Measurements from ENCODE around the gene ZNF365. TPM values are rescaled to one million over a fixed set of nuclear protein-coding genes. Genes with fewer than 3 reads are reported as not detected.
A peak's percentile ranks its signal among the peaks of the same experiment; 100 is the strongest.

ZNF365 gene
- total RNA-seq, 1 experiment from 2014 or later, result 4.0 TPM

GRCh38 chr10:62413048-62413447 lies 38.9 kb downstream of the ZNF365 start:
- H3K36me3 Mint-ChIP-seq (ENCODE audit: insufficient read depth, unreplicated experiment), result no peaks in the 10 kb centered on the region
- peaks cover 10% of the 10 kb centered on the region for H3K9me3 Mint-ChIP-seq (ENCODE audit: low read depth, unreplicated experiment)
- CTCF ChIA-PET, result no interaction called here
- BruUV-seq (replicated peaks), result no TSS peak
- H3K4me3 Mint-ChIP-seq (ENCODE audit: low read depth, unreplicated experiment), result no peak overlapping the region
- no peak for DNase-seq
- no peaks in the 10 kb centered on the region for H3K4me1 Mint-ChIP-seq (ENCODE audit: low read depth, unreplicated experiment)
- intact Hi-C loops (cut with micrococcal nuclease; ENCODE audit: unreplicated experiment), result no loop called here
- no peaks in the 10 kb centered on the region for H3K27me3 Mint-ChIP-seq (ENCODE audit: unreplicated experiment)
- TF ChIP-seq CTCF (IDR thresholded peaks at IDR 0.05; ENCODE audit: unreplicated experiment), result no peak
- H3K27ac Mint-ChIP-seq (ENCODE audit: unreplicated experiment), result no peak overlapping the region

GRCh38 chr10:62413652-62414051 lies 39.5 kb downstream of the ZNF365 start:
- Mint-ChIP-seq H3K27ac (ENCODE audit: unreplicated experiment) (no peak overlapping the region), H3K27me3 (ENCODE audit: unreplicated experiment) (no peaks in the 10 kb centered on the region), H3K9me3 (ENCODE audit: low read depth, unreplicated experiment) (peaks cover 6% of the 10 kb centered on the region), H3K36me3 (ENCODE audit: insufficient read depth, unreplicated experiment) (no peaks in the 10 kb centered on the region), H3K4me1 (ENCODE audit: low read depth, unreplicated experiment) (no peaks in the 10 kb centered on the region), H3K4me3 (ENCODE audit: low read depth, unreplicated experiment) (no peak overlapping the region)
- DNase-seq, result no peak
- BruUV-seq (replicated peaks), result no TSS peak
- TF ChIP-seq CTCF (IDR thresholded peaks at IDR 0.05; ENCODE audit: unreplicated experiment), result no peak
- intact Hi-C loops (cut with micrococcal nuclease; ENCODE audit: unreplicated experiment), result loop anchor here (1.0 kb wide), 1 partner anchor 149 kb away; no protein-coding TSS in a partner anchor
- CTCF ChIA-PET, result interaction anchor here (0.8 to 1.3 kb wide), 9 partner anchors 10 to 376 kb away, joined by 3 to 20 read pairs (median 3); partner anchors contain the start of gene RTKN2

- DNase-seq, result no peak
- Mint-ChIP-seq H3K4me1 (ENCODE audit: low read depth, unreplicated experiment) (no peaks in the 10 kb centered on the region), H3K36me3 (ENCODE audit: insufficient read depth, unreplicated experiment) (no peaks in the 10 kb centered on the region), H3K27me3 (ENCODE audit: unreplicated experiment) (no peaks in the 10 kb centered on the region), H3K27ac (ENCODE audit: unreplicated experiment) (no peak overlapping the region), H3K4me3 (ENCODE audit: low read depth, unreplicated experiment) (no peak overlapping the region), H3K9me3 (ENCODE audit: low read depth, unreplicated experiment) (peaks cover 3% of the 10 kb centered on the region)
- CTCF ChIA-PET, result interaction anchor here (0.6 to 1.3 kb wide), 10 partner anchors 10 to 377 kb away, joined by 3 to 20 read pairs (median 3); partner anchors contain the start of gene RTKN2
- no TSS peak for BruUV-seq (replicated peaks)
- peak; percentile 31 for TF ChIP-seq CTCF (IDR thresholded peaks at IDR 0.05; ENCODE audit: unreplicated experiment)
- intact Hi-C loops (cut with micrococcal nuclease; ENCODE audit: unreplicated experiment), result loop anchor here (1.0 kb wide), 1 partner anchor 150 kb away; no protein-coding TSS in a partner anchor
Measured at GRCh38 chr10:62414359-62414758, 40.2 kb downstream of the ZNF365 start.

GRCh38 chr10:62422068-62422590 lies 48.0 kb downstream of the ZNF365 start:
- peaks cover 23% of the 10 kb centered on the region for H3K4me1 Mint-ChIP-seq (ENCODE audit: low read depth, unreplicated experiment)
- intact Hi-C loops (cut with micrococcal nuclease; ENCODE audit: unreplicated experiment), result no loop called here
- CTCF ChIA-PET, result no interaction called here
- no TSS peak for BruUV-seq (replicated peaks)
- no peaks in the 10 kb centered on the region for H3K36me3 Mint-ChIP-seq (ENCODE audit: insufficient read depth, unreplicated experiment)
- no peak for DNase-seq
- TF ChIP-seq CTCF (IDR thresholded peaks at IDR 0.05; ENCODE audit: unreplicated experiment), result no peak
- H3K27ac Mint-ChIP-seq (ENCODE audit: unreplicated experiment), result no peak overlapping the region
- H3K9me3 Mint-ChIP-seq (ENCODE audit: low read depth, unreplicated experiment), result peaks cover 4% of the 10 kb centered on the region
- H3K27me3 Mint-ChIP-seq (ENCODE audit: unreplicated experiment), result no peaks in the 10 kb centered on the region
- H3K4me3 Mint-ChIP-seq (ENCODE audit: low read depth, unreplicated experiment), result no peak overlapping the region
